Activated T-helper 17 cell treated with anti-CD3 and anti-CD28 coated beads, Interleukin-2, amount 50 U/mL, for 72 hours (primary cell): ENCODE data around the gene SPEN. TPM values are rescaled to one million over a fixed set of nuclear protein-coding genes. Genes with fewer than 3 reads are reported as not detected.
A peak's percentile ranks its signal among the peaks of the same experiment; 100 is the strongest.
"Not testable (repeated sequence)": the region's sequence is repeated elsewhere in the genome, so short reads cannot be mapped to it uniquely, and the experiment has no call there.

ENCODE experiments used
- ATAC-seq: fragments of 150-1000 bp; cut with Tn5 transposase; replicated peaks from 2 replicates; pipeline ENCODE4 v1.10.0; 2021; ENCODE audit warnings: mild to moderate bottlenecking, moderate library complexity
- H3K27ac Mint-ChIP-seq: one replicate; pipeline ENCODE4 v1.8.0; 2022; ENCODE audit warnings: mixed read lengths
- H3K27me3 Mint-ChIP-seq: one replicate; pipeline ENCODE4 v1.8.0; 2022; ENCODE audit warnings: mixed read lengths
- H3K36me3 Mint-ChIP-seq: one replicate; pipeline ENCODE4 v1.8.0; 2022; ENCODE audit warnings: low read depth, mild to moderate bottlenecking, mixed read lengths
- H3K4me1 Mint-ChIP-seq: one replicate; pipeline ENCODE4 v1.8.0; 2022; ENCODE audit warnings: mixed read lengths
- H3K4me3 Mint-ChIP-seq: one replicate; pipeline ENCODE4 v1.8.0; 2022; ENCODE audit warnings: mild to moderate bottlenecking, mixed read lengths
- H3K9me3 Mint-ChIP-seq: one replicate; pipeline ENCODE4 v1.8.0; 2022; ENCODE audit warnings: mixed read lengths
- total RNA-seq, 2 donors: library from RNA; stranded (reverse); gene quantifications; one replicate each; pipeline ENCODE4 v1.2.3, GENCODE V29; 2022

SPEN gene
- total RNA-seq, 2 donors from 2014 or later: 48.9 to 66.7 TPM

GRCh38 chr1:15886611-15887167 lies 39.2 kb downstream of the SPEN start:
- Mint-ChIP-seq H3K27ac (no peak overlapping the region), H3K4me1 (peaks cover 16% of the 10 kb centered on the region), H3K27me3 (no peaks in the 10 kb centered on the region), H3K9me3 (no peaks in the 10 kb centered on the region), H3K4me3 (no peak overlapping the region), H3K36me3 (peaks cover 76% of the 10 kb centered on the region)
- no peak for ATAC-seq

GRCh38 chr1:15892857-15893599 lies 45.5 kb downstream of the SPEN start:
- peak overlapping the region; percentile 2 for H3K4me3 Mint-ChIP-seq
- peak overlapping the region; percentile 71 for H3K27ac Mint-ChIP-seq
- not testable (repeated sequence) for H3K9me3 Mint-ChIP-seq, ATAC-seq, H3K27me3 Mint-ChIP-seq
- peaks cover 22% of the 10 kb centered on the region for H3K4me1 Mint-ChIP-seq
- H3K36me3 Mint-ChIP-seq: peaks cover 61% of the 10 kb centered on the region

GRCh38 chr1:15895233-15895632 lies 47.7 kb downstream of the SPEN start:
- no peak overlapping the region for H3K27ac Mint-ChIP-seq
- H3K4me3 Mint-ChIP-seq: no peak overlapping the region
- H3K4me1 Mint-ChIP-seq: peaks cover 34% of the 10 kb centered on the region
- no peaks in the 10 kb centered on the region for H3K27me3 Mint-ChIP-seq
- peaks cover 57% of the 10 kb centered on the region for H3K36me3 Mint-ChIP-seq
- no peaks in the 10 kb centered on the region for H3K9me3 Mint-ChIP-seq
- ATAC-seq: no peak

GRCh38 chr1:15896841-15897610 lies 49.5 kb downstream of the SPEN start:
- Mint-ChIP-seq H3K4me1 (peaks cover 29% of the 10 kb centered on the region), H3K36me3 (peaks cover 58% of the 10 kb centered on the region)
- not testable (repeated sequence) for H3K4me3 Mint-ChIP-seq, H3K27ac Mint-ChIP-seq, H3K27me3 Mint-ChIP-seq, H3K9me3 Mint-ChIP-seq
- peak; percentile 37 for ATAC-seq

GRCh38 chr1:15899266-15899665 lies 51.8 kb downstream of the SPEN start:
- H3K9me3 Mint-ChIP-seq: no peaks in the 10 kb centered on the region
- peaks cover 22% of the 10 kb centered on the region for H3K4me1 Mint-ChIP-seq
- H3K36me3 Mint-ChIP-seq: peaks cover 50% of the 10 kb centered on the region
- H3K27ac Mint-ChIP-seq: no peak overlapping the region
- no peak for ATAC-seq
- no peaks in the 10 kb centered on the region for H3K27me3 Mint-ChIP-seq
- no peak overlapping the region for H3K4me3 Mint-ChIP-seq

- H3K36me3 Mint-ChIP-seq: peaks cover 44% of the 10 kb centered on the region
- H3K9me3 Mint-ChIP-seq: no peaks in the 10 kb centered on the region
- no peak overlapping the region for H3K4me3 Mint-ChIP-seq
- no peak overlapping the region for H3K27ac Mint-ChIP-seq
- ATAC-seq: no peak
- peaks cover 22% of the 10 kb centered on the region for H3K4me1 Mint-ChIP-seq
- no peaks in the 10 kb centered on the region for H3K27me3 Mint-ChIP-seq
These were observed 53.3 kb downstream of the SPEN start for GRCh38 chr1:15900662-15901279.

GRCh38 chr1:15902882-15903281 lies 55.4 kb downstream of the SPEN start:
- no peak for ATAC-seq
- H3K4me1 Mint-ChIP-seq: peaks cover 14% of the 10 kb centered on the region

GRCh38 chr1:15908597-15908996 lies 61.1 kb downstream of the SPEN start:
- ATAC-seq: no peak
- no peak overlapping the region for H3K27ac Mint-ChIP-seq
- no peaks in the 10 kb centered on the region for H3K27me3 Mint-ChIP-seq
- no peaks in the 10 kb centered on the region for H3K4me1 Mint-ChIP-seq
- peaks cover 59% of the 10 kb centered on the region for H3K36me3 Mint-ChIP-seq
- no peak overlapping the region for H3K4me3 Mint-ChIP-seq
- H3K9me3 Mint-ChIP-seq: no peaks in the 10 kb centered on the region

More at GRCh38 chr1:15902882-15903281, 55.4 kb downstream of the SPEN start:
- no peaks in the 10 kb centered on the region for H3K27me3 Mint-ChIP-seq
- H3K27ac Mint-ChIP-seq: no peak overlapping the region
- H3K9me3 Mint-ChIP-seq: no peaks in the 10 kb centered on the region
- H3K4me3 Mint-ChIP-seq: no peak overlapping the region
- H3K36me3 Mint-ChIP-seq: peaks cover 36% of the 10 kb centered on the region

GRCh38 chr1:15911141-15911540 lies 63.6 kb downstream of the SPEN start:
- H3K36me3 Mint-ChIP-seq: peaks cover 85% of the 10 kb centered on the region
- H3K9me3 Mint-ChIP-seq: no peaks in the 10 kb centered on the region
- no peaks in the 10 kb centered on the region for H3K27me3 Mint-ChIP-seq
- H3K27ac Mint-ChIP-seq: no peak overlapping the region
- ATAC-seq: no peak
- no peak overlapping the region for H3K4me3 Mint-ChIP-seq
- no peaks in the 10 kb centered on the region for H3K4me1 Mint-ChIP-seq

GRCh38 chr1:15911927-15912326 lies 64.4 kb downstream of the SPEN start:
- H3K9me3 Mint-ChIP-seq: no peaks in the 10 kb centered on the region
- no peak overlapping the region for H3K4me3 Mint-ChIP-seq
- H3K27ac Mint-ChIP-seq: no peak overlapping the region
- no peak for ATAC-seq
- peaks cover 92% of the 10 kb centered on the region for H3K36me3 Mint-ChIP-seq
- H3K4me1 Mint-ChIP-seq: no peaks in the 10 kb centered on the region
- H3K27me3 Mint-ChIP-seq: no peaks in the 10 kb centered on the region

- ATAC-seq, H3K27ac Mint-ChIP-seq, H3K4me3 Mint-ChIP-seq, H3K9me3 Mint-ChIP-seq, H3K27me3 Mint-ChIP-seq, H3K4me1 Mint-ChIP-seq: not testable (repeated sequence)
- H3K36me3 Mint-ChIP-seq: peaks cover 95% of the 10 kb centered on the region
These were observed 66.1 kb downstream of the SPEN start for GRCh38 chr1:15913607-15914006.

- no peak for ATAC-seq
- Mint-ChIP-seq H3K36me3 (peaks cover 92% of the 10 kb centered on the region), H3K27ac (peak overlapping the region; percentile 7)
These were observed 68.5 kb downstream of the SPEN start for GRCh38 chr1:15915991-15916390.

GRCh38 chr1:15916417-15916816 lies 68.9 kb downstream of the SPEN start:
- H3K9me3 Mint-ChIP-seq: no peaks in the 10 kb centered on the region
- ATAC-seq: peak; percentile 38
- no peaks in the 10 kb centered on the region for H3K27me3 Mint-ChIP-seq
- peaks cover 7% of the 10 kb centered on the region for H3K4me1 Mint-ChIP-seq
- peak overlapping the region; percentile 7 for H3K27ac Mint-ChIP-seq
- H3K4me3 Mint-ChIP-seq: peak overlapping the region; percentile 61
- H3K36me3 Mint-ChIP-seq: peaks cover 92% of the 10 kb centered on the region

More at GRCh38 chr1:15915991-15916390, 68.5 kb downstream of the SPEN start:
- peak overlapping the region; percentile 61 for H3K4me3 Mint-ChIP-seq
- H3K27me3 Mint-ChIP-seq: no peaks in the 10 kb centered on the region
- H3K4me1 Mint-ChIP-seq: peaks cover 7% of the 10 kb centered on the region
- no peaks in the 10 kb centered on the region for H3K9me3 Mint-ChIP-seq

GRCh38 chr1:15916916-15917315 lies 69.4 kb downstream of the SPEN start:
- Mint-ChIP-seq H3K9me3 (no peaks in the 10 kb centered on the region), H3K27ac (peak overlapping the region; percentile 7), H3K36me3 (peaks cover 92% of the 10 kb centered on the region), H3K27me3 (no peaks in the 10 kb centered on the region), H3K4me3 (peak overlapping the region; percentile 61), H3K4me1 (peaks cover 7% of the 10 kb centered on the region)
- ATAC-seq: no peak
